ENCODE measurements around the gene MGAT4A.

Gene MGAT4A

DNA sequence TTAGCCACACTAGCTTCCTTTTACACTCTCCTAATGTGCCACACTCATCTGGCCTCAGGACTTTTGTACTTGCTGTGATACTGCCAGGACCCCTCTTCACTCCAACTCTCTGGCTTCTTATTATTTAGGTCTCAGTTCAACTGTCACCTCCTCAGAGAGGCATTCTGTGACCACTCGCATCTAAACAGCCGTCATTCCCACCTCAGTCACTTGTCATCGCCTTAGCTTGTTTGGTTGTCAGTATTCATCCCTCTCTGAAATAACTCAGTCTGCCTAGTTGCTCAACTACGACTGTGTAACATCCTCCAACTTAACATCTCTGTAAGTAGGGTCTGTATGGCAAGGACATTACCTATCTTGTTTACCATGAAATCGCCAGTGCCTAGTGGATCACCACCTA lies 27.2 kb downstream of the MGAT4A start (continued):
- TF ChIP-seq, protein P1, sequence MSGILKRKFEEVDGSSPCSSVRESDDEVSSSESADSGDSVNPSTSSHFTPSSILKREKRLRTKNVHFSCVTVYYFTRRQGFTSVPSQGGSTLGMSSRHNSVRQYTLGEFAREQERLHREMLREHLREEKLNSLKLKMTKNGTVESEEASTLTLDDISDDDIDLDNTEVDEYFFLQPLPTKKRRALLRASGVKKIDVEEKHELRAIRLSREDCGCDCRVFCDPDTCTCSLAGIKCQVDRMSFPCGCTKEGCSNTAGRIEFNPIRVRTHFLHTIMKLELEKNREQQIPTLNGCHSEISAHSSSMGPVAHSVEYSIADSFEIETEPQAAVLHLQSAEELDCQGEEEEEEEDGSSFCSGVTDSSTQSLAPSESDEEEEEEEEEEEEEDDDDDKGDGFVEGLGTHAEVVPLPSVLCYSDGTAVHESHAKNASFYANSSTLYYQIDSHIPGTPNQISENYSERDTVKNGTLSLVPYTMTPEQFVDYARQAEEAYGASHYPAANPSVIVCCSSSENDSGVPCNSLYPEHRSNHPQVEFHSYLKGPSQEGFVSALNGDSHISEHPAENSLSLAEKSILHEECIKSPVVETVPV (CRISPR knock-in tag; IDR thresholded peaks at IDR 0.05), result no peak
- no peak for TF ChIP-seq ZFP30 (CRISPR knock-in tag; IDR thresholded peaks at IDR 0.05)
- TF ChIP-seq, protein P2, sequence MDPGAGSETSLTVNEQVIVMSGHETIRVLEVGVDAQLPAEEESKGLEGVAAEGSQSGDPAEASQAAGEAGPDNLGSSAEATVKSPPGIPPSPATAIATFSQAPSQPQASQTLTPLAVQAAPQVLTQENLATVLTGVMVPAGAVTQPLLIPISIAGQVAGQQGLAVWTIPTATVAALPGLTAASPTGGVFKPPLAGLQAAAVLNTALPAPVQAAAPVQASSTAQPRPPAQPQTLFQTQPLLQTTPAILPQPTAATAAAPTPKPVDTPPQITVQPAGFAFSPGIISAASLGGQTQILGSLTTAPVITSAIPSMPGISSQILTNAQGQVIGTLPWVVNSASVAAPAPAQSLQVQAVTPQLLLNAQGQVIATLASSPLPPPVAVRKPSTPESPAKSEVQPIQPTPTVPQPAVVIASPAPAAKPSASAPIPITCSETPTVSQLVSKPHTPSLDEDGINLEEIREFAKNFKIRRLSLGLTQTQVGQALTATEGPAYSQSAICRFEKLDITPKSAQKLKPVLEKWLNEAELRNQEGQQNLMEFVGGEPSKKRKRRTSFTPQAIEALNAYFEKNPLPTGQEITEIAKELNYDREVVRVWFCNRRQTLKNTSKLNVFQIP (CRISPR knock-in tag; IDR thresholded peaks at IDR 0.05; ENCODE audit: borderline replicate concordance, low read depth), result no peak
- TF ChIP-seq OSR1 (CRISPR knock-in tag; IDR thresholded peaks at IDR 0.05), result no peak
- no peak for TF ChIP-seq ARNTL (CRISPR knock-in tag; IDR thresholded peaks at IDR 0.05; ENCODE audit: borderline replicate concordance, low read depth)
- TF ChIP-seq, protein P3, sequence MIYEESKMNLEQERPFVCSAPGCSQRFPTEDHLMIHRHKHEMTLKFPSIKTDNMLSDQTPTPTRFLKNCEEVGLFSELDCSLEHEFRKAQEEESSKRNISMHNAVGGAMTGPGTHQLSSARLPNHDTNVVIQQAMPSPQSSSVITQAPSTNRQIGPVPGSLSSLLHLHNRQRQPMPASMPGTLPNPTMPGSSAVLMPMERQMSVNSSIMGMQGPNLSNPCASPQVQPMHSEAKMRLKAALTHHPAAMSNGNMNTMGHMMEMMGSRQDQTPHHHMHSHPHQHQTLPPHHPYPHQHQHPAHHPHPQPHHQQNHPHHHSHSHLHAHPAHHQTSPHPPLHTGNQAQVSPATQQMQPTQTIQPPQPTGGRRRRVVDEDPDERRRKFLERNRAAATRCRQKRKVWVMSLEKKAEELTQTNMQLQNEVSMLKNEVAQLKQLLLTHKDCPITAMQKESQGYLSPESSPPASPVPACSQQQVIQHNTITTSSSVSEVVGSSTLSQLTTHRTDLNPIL (CRISPR knock-in tag; IDR thresholded peaks at IDR 0.05; ENCODE audit: low read depth), result no peak
- TF ChIP-seq TCF4 (CRISPR knock-in tag; IDR thresholded peaks at IDR 0.05; ENCODE audit: borderline replicate concordance), result no peak

DNA sequence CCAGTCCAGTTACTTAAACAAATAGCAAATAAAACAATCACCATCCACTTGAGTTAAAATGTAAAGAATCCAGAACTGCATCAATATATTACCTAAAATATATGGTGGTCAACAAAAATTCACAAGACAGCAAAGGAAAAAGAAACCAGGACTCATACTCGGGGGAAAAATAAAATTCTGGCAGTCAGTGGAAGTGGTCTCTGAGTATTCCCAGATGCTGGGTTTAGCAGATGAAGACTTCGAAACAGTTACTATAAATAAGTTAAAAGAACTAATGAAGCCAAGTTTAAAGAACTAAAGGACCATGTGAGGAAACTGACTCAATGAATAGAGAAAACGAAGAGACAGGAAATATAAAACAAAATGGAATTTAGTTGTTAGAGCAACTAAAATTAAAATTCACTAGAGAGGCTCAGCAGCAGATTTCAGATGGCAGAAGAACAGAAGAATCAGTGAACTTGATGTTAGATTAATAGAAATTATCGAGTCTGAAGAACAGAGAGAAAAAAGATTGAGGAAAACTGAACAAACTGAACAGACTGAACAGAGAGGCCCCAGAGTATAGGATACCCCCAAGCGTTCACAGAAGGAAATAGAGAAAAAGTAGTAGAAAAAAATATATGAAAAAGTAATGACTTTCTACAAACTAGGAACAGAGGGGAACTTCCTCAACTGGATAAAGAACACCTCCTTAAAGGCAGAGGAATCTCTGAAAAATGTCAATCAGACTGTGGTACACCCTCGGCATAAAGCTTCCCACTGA lies 27.9 kb downstream of the MGAT4A start:
- TF ChIP-seq ZNF70 (CRISPR knock-in tag; IDR thresholded peaks at IDR 0.05) (no peak), RARB (CRISPR knock-in tag; IDR thresholded peaks at IDR 0.05) (no peak), SNAI2 (CRISPR knock-in tag; IDR thresholded peaks at IDR 0.05) (no peak), TOX (CRISPR knock-in tag; IDR thresholded peaks at IDR 0.05; ENCODE audit: borderline replicate concordance) (no peak), TCF4 (CRISPR knock-in tag; IDR thresholded peaks at IDR 0.05; ENCODE audit: borderline replicate concordance) (no peak), ZFP30 (CRISPR knock-in tag; IDR thresholded peaks at IDR 0.05) (no peak)
- TF ChIP-seq, protein P4, sequence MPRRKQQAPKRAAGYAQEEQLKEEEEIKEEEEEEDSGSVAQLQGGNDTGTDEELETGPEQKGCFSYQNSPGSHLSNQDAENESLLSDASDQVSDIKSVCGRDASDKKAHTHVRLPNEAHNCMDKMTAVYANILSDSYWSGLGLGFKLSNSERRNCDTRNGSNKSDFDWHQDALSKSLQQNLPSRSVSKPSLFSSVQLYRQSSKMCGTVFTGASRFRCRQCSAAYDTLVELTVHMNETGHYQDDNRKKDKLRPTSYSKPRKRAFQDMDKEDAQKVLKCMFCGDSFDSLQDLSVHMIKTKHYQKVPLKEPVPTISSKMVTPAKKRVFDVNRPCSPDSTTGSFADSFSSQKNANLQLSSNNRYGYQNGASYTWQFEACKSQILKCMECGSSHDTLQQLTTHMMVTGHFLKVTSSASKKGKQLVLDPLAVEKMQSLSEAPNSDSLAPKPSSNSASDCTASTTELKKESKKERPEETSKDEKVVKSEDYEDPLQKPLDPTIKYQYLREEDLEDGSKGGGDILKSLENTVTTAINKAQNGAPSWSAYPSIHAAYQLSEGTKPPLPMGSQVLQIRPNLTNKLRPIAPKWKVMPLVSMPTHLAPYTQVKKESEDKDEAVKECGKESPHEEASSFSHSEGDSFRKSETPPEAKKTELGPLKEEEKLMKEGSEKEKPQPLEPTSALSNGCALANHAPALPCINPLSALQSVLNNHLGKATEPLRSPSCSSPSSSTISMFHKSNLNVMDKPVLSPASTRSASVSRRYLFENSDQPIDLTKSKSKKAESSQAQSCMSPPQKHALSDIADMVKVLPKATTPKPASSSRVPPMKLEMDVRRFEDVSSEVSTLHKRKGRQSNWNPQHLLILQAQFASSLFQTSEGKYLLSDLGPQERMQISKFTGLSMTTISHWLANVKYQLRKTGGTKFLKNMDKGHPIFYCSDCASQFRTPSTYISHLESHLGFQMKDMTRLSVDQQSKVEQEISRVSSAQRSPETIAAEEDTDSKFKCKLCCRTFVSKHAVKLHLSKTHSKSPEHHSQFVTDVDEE (CRISPR knock-in tag; IDR thresholded peaks at IDR 0.05), result no peak
- TF ChIP-seq, protein P5, sequence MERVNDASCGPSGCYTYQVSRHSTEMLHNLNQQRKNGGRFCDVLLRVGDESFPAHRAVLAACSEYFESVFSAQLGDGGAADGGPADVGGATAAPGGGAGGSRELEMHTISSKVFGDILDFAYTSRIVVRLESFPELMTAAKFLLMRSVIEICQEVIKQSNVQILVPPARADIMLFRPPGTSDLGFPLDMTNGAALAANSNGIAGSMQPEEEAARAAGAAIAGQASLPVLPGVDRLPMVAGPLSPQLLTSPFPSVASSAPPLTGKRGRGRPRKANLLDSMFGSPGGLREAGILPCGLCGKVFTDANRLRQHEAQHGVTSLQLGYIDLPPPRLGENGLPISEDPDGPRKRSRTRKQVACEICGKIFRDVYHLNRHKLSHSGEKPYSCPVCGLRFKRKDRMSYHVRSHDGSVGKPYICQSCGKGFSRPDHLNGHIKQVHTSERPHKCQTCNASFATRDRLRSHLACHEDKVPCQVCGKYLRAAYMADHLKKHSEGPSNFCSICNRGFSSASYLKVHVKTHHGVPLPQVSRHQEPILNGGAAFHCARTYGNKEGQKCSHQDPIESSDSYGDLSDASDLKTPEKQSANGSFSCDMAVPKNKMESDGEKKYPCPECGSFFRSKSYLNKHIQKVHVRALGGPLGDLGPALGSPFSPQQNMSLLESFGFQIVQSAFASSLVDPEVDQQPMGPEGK (CRISPR knock-in tag; IDR thresholded peaks at IDR 0.05; ENCODE audit: borderline replicate concordance), result no peak
- no peak for ATAC-seq

DNA sequence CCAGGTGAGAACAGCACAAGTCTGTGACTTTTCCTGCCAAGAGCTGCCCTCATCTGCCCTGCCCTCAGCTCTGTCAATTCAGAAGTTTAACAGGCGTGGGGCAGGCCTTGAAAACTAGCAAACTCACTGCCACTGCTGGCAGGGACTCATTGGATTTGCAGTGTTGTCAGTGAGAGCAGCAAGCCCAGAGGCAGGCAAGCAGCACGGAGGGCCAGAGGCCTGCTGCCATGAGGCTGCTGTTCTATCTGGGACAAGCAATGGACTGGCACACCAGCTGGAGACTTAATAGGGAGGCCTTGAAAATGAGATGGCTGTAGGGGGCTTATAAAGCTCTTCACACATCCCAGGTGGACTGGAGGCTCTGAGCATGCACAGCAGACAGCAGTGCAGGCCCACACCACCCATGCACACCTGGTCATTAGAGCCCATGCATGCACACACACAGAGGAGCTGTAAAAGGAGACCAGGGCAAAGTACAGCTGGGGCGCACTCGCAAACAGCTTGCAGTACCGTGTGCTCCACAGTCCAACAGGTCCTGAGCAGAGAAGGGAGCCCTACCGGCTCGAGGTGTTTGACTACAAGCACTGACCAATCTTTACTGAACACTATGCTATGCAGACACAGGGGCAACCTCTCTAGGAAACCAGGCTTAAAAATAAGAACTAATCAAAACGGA lies 28.7 kb downstream of the MGAT4A start:
- TF ChIP-seq ISL1 (CRISPR knock-in tag; IDR thresholded peaks at IDR 0.05) (no peak), ZNF565 (CRISPR knock-in tag; conservative IDR thresholded peaks at IDR 0.05; ENCODE audit: low read depth) (no peak), SNAI2 (CRISPR knock-in tag; IDR thresholded peaks at IDR 0.05) (no peak), BACH2 (CRISPR knock-in tag; IDR thresholded peaks at IDR 0.05; ENCODE audit: borderline replicate concordance) (no peak), TCF4 (CRISPR knock-in tag; IDR thresholded peaks at IDR 0.05; ENCODE audit: borderline replicate concordance) (no peak), CSDC2 (CRISPR knock-in tag; IDR thresholded peaks at IDR 0.05) (no peak), ZFP30 (CRISPR knock-in tag; IDR thresholded peaks at IDR 0.05) (no peak), ESRRG (CRISPR knock-in tag; IDR thresholded peaks at IDR 0.05) (no peak), ZC3H10 (CRISPR knock-in tag; IDR thresholded peaks at IDR 0.05) (no peak)
- TF ChIP-seq, protein P1 (CRISPR knock-in tag; IDR thresholded peaks at IDR 0.05), result no peak
- TF ChIP-seq, protein P3 (CRISPR knock-in tag; IDR thresholded peaks at IDR 0.05; ENCODE audit: low read depth), result no peak
- TF ChIP-seq, protein P5 (CRISPR knock-in tag; IDR thresholded peaks at IDR 0.05; ENCODE audit: borderline replicate concordance), result no peak
- ATAC-seq, result no peak
